GM12878 (cell line): Measurements from ENCODE around the gene YPEL2. TPM values are rescaled to one million over a fixed set of nuclear protein-coding genes. Genes with fewer than 3 reads are reported as not detected.

Source experiments
- ATAC-seq: fragments of 200-7000 bp; cut with Tn5 transposase; 3 replicates; pipeline ENCODE4 v1.9.1; 2020; ENCODE audit warnings: mild to moderate bottlenecking, moderate library complexity
- BruUV-seq: library from RNA; stranded (reverse); fragments of 400-500 nt; replicated peaks from 2 replicates; lab custom pipeline; 2021; lab: Mats Ljungman, UMichigan
- CTCF ChIA-PET: fragments of 300-600 bp; sonication (Branson Sonifier 250); formaldehyde crosslinking; extraction: SDS; loops from one replicate; lab custom pipeline; 2021; ENCODE audit warnings: inconsistent platforms; lab: Yijun Ruan, JAX
- POLR2A ChIA-PET: fragments of 350-600 bp; formaldehyde crosslinking; extraction: SDS; loops from one replicate; lab custom pipeline; 2021; ENCODE audit warnings: inconsistent platforms; lab: Charles Lee
- RAD21 ChIA-PET: fragments of 300-600 bp; sonication (Branson Sonifier 250); formaldehyde crosslinking; loops from one replicate; lab custom pipeline; 2023; ENCODE audit warnings: antibody characterized with exemption; ENCODE audit not compliant: unreplicated experiment; lab: Charles Lee
- SMC1A ChIA-PET: fragments of 300-600 bp; sonication (Branson Sonifier 250); formaldehyde crosslinking; loops from one replicate; lab custom pipeline; 2023; ENCODE audit not compliant: unreplicated experiment, uncharacterized antibody; lab: Charles Lee
- DNase-seq: peaks from one replicate; pipeline ENCODE4 v3.0.0-alpha.2; 2011; ENCODE audit warnings: low read depth, low spot score
- FAIRE-seq: peaks from 3 replicates; lab custom pipeline; 2011; peaks lifted over from hg19 to GRCh38; lab: Jason Lieb, UNC
- H2AFZ ChIP-seq: 2 replicates; pipeline ENCODE4 v1.6.0; 2011; ENCODE audit warnings: low read depth, low read length, control low read depth; ENCODE audit not compliant: control insufficient read depth
- H3K27ac ChIP-seq: 2 replicates; pipeline ENCODE4 v1.5.1; 2011; ENCODE audit warnings: control low read depth; ENCODE audit not compliant: control insufficient read depth, insufficient read depth
- H3K27me3 ChIP-seq, 2 experiments: replicated peaks in 1 of 2; 2 replicates each; pipeline versions ENCODE4 v1.6.0 to v1.6.1; 2011; ENCODE audit warnings: low read length in 1 of 2; ENCODE audit not compliant: control insufficient read depth in 2 of 2, insufficient read depth in 2 of 2
- H3K36me3 ChIP-seq, 2 experiments: 2 replicates each; pipeline ENCODE4 v1.5.1; 2011; ENCODE audit warnings: low read length in 1 of 2; ENCODE audit not compliant: control insufficient read depth in 2 of 2, insufficient read depth in 2 of 2
- H3K4me1 ChIP-seq: 2 replicates; pipeline ENCODE4 v1.6.1; 2011; ENCODE audit warnings: mild to moderate bottlenecking, low read length, moderate library complexity, mixed read lengths; ENCODE audit not compliant: control insufficient read depth, insufficient read depth
- H3K4me2 ChIP-seq: 2 replicates; pipeline ENCODE4 v1.6.0; 2011; ENCODE audit warnings: control low read depth; ENCODE audit not compliant: control insufficient read depth, insufficient read depth
- H3K4me3 ChIP-seq: fragments of 200-600 bp; sonication (generic); 2 replicates; pipeline ENCODE4 v1.5.1; 2016
- H3K79me2 ChIP-seq: 2 replicates; pipeline ENCODE4 v1.6.0; 2011; ENCODE audit warnings: low read length; ENCODE audit not compliant: control insufficient read depth, insufficient read depth
- H3K9ac ChIP-seq: 2 replicates; pipeline ENCODE4 v1.8.0; 2011; ENCODE audit warnings: low read length, control low read depth, mixed read lengths; ENCODE audit not compliant: control insufficient read depth, insufficient read depth
- H3K9me3 ChIP-seq: replicated peaks from 3 replicates; pipeline ENCODE4 v1.5.1; 2011; ENCODE audit warnings: mild to moderate bottlenecking, low read length; ENCODE audit not compliant: control insufficient read depth, insufficient read depth
- H4K20me1 ChIP-seq: 2 replicates; pipeline ENCODE4 v1.6.0; 2011; ENCODE audit not compliant: control insufficient read depth, insufficient read depth
- MLLT1 ChIP-seq: fragments of 450-650 bp; IDR thresholded peaks from 2 replicates; pipeline ENCODE4 v1.6.1; 2016; ENCODE audit warnings: mild to moderate bottlenecking
- MXI1 ChIP-seq: fragments of 150-350 bp; IDR thresholded peaks from 2 replicates; pipeline ENCODE4 v1.6.1; 2011; ENCODE audit warnings: low read depth, mild to moderate bottlenecking, inconsistent platforms, low read length, improper control_type of control experiment
- RFX5 ChIP-seq: IDR thresholded peaks from 2 replicates; pipeline ENCODE4 v1.6.1; 2011; ENCODE audit warnings: low read depth, low read length, improper control_type of control experiment
- SUZ12 ChIP-seq: fragments of 200-600 bp; sonication (generic); IDR thresholded peaks from one replicate; pipeline ENCODE4 v1.6.1; 2018; ENCODE audit warnings: antibody characterized with exemption, mild to moderate bottlenecking; ENCODE audit not compliant: unreplicated experiment
- TCF7 ChIP-seq: IDR thresholded peaks from 2 replicates; pipeline ENCODE4 v1.6.1; 2014; ENCODE audit warnings: antibody characterized with exemption, borderline replicate concordance
- ZNF622 ChIP-seq: fragments of 450-650 bp; IDR thresholded peaks from 2 replicates; pipeline ENCODE4 v1.6.1; 2017; ENCODE audit warnings: mild to moderate bottlenecking, inconsistent platforms
- WGBS: methylation state at CpG from one replicate; pipeline ENCODE4 v1.1.6; 2016; ENCODE audit warnings: low lambda C conversion rate; ENCODE audit not compliant: insufficient replicate concordance, insufficient coverage; ENCODE audit errors: missing lambda C conversion rate; 5-methylcytosine and 5-hydroxymethylcytosine counted together
- in situ Hi-C: fragments of 300-500 bp; cut with MboI; formaldehyde crosslinking; loops from 9 replicates; pipeline ENCODE4 v1.14.3; 2018; ENCODE audit warnings: mixed read lengths
- intact Hi-C: fragments of 100-400 bp; cut with micrococcal nuclease; formaldehyde crosslinking; loops from one replicate; pipeline ENCODE4 v1.14.2; 2022; ENCODE audit not compliant: unreplicated experiment
- polyA plus RNA-seq, 11 experiments: library from polyadenylated mRNA; depleted of rRNA in 4 of 11; unstranded in 6 of 11; stranded (reverse) in 5 of 11; fragments of >200 nt; fragmentation: Nextera tagmentation in 4 of 11; fragmentation: Illumina TruSeq in 1 of 11; extraction: Ambion mirVana in 4 of 11; extraction: Trizol in 1 of 11; gene quantifications; 1 replicate in 1 of 11; 2 replicates in 10 of 11; pipeline versions ENCODE4 v1.2.1 to v1.2.3, GENCODE V29; 2011 to 2016; ENCODE audit warnings: inconsistent platforms in 2 of 11, missing spikeins in 2 of 11, low read depth in 1 of 11
- total RNA-seq, 4 experiments: library from RNA; depleted of rRNA in 3 of 4; stranded (reverse); fragments of >200 nt in 3 of 4; fragmentation: Illumina TruSeq in 1 of 4; extraction: Trizol in 1 of 4; gene quantifications; 2 replicates each; pipeline versions ENCODE4 v1.2.1 to v1.2.3, GENCODE V29; 2013 to 2021

The YPEL2 gene
- total and polyA plus RNA-seq, 10 of the 15 experiments (the other 5 are each of a cell fraction or from before 2014, with no cell fraction given): 0.11 to 8.1 (median 0.48) TPM

GRCh38 chr17:59420901-59421300 is 89.4 kb downstream of the YPEL2 start:
- intact Hi-C loops: no loop called here
- ChIA-PET CTCF (no interaction called here), SMC1A (interaction anchor here (1.3 kb wide), 1 partner anchor 58 kb away, joined by 3 read pairs; no protein-coding TSS in a partner anchor), POLR2A (no interaction called here), RAD21 (interaction anchor here (0.5 kb wide), 1 partner anchor 10 kb away, joined by 4 read pairs; no protein-coding TSS in a partner anchor)
- Histone ChIP-seq H3K79me2 (no peaks in the 10 kb centered on the region), H3K9me3 (no peaks in the 10 kb centered on the region), H3K27ac (no peak overlapping the region), H3K4me1 (peaks cover 12% of the 10 kb centered on the region), H4K20me1 (no peaks in the 10 kb centered on the region), H2AFZ (no peak overlapping the region), H3K9ac (no peak overlapping the region), H3K36me3 (no peaks in the 10 kb centered on the region), H3K27me3 (no peaks in the 10 kb centered on the region), H3K4me3 (no peak overlapping the region), H3K4me2 (no peak overlapping the region)
- FAIRE-seq: no peak
- ATAC-seq: no peak
- no peak for TF ChIP-seq TCF7
- TF ChIP-seq MXI1: no peak
- TF ChIP-seq RFX5: no peak
- no peak for TF ChIP-seq MLLT1
- no peak for DNase-seq
- in situ Hi-C loops: no loop called here
- WGBS: 37% methylated on average over 3 of the region's 3 CpGs
- no TSS peak for BruUV-seq

GRCh38 chr17:59421722-59422121 is 90.3 kb downstream of the YPEL2 start:
- Histone ChIP-seq H2AFZ (no peak overlapping the region), H3K4me2 (no peak overlapping the region), H3K27ac (no peak overlapping the region), H3K27me3 (no peaks in the 10 kb centered on the region), H3K36me3 (no peaks in the 10 kb centered on the region), H3K4me3 (no peak overlapping the region), H4K20me1 (no peaks in the 10 kb centered on the region), H3K9ac (no peak overlapping the region), H3K79me2 (no peaks in the 10 kb centered on the region), H3K4me1 (peaks cover 14% of the 10 kb centered on the region), H3K9me3 (no peaks in the 10 kb centered on the region)
- in situ Hi-C loops (no loop called here), intact Hi-C loops (no loop called here)
- CTCF ChIA-PET: interaction anchor here (1.4 kb wide), 1 partner anchor 84 kb away, joined by 3 read pairs; no protein-coding TSS in a partner anchor
- RAD21 ChIA-PET: no interaction called here
- 11% methylated on average over 6 of the region's 6 CpGs for WGBS
- SMC1A ChIA-PET: interaction anchor here (0.6 to 11.6 kb wide), 2 partner anchors 18 to 19 kb away, joined by 3 to 104 read pairs; no protein-coding TSS in a partner anchor
- BruUV-seq: no TSS peak
- no peak for ATAC-seq
- TF ChIP-seq SUZ12 (no peak), ZNF622 (no peak)
- FAIRE-seq: no peak
- DNase-seq: no peak
- POLR2A ChIA-PET: no interaction called here
